Tibial nerve (tissue), 4 donors: ENCODE data around the gene SLTM. TPM values are rescaled to one million over a fixed set of nuclear protein-coding genes. Genes with fewer than 3 reads are reported as not detected.
A peak's percentile ranks its signal among the peaks of the same experiment; 100 is the strongest.
"Not testable (repeated sequence)": the region's sequence is repeated elsewhere in the genome, so short reads cannot be mapped to it uniquely, and the experiment has no call there.

Experiments used
- DNase-seq, 2 donors: peaks; one replicate each; pipeline ENCODE4 v3.0.0-alpha.2; 2019; ENCODE audit warnings: low spot score in 2 of 2
- H3K27ac ChIP-seq, 4 donors: fragments of 200-600 bp; sonication (generic) in 3 of 4; one replicate each; pipeline ENCODE4 v1.5.1; 2017 to 2019; ENCODE audit warnings: mild to moderate bottlenecking in 1 of 4
- H3K27me3 ChIP-seq, 2 donors: fragments of 200-600 bp; sonication (generic) in 1 of 2; one replicate each; pipeline versions ENCODE4 v1.5.1 to v1.6.0; 2017 to 2019
- H3K36me3 ChIP-seq, 3 donors: fragments of 200-600 bp; sonication (generic); one replicate each; pipeline ENCODE4 v1.5.1; 2018 to 2019
- H3K4me1 ChIP-seq, 4 donors: fragments of 200-600 bp; sonication (generic) in 3 of 4; one replicate each; pipeline ENCODE4 v1.5.1; 2017 to 2019
- H3K4me3 ChIP-seq, 4 donors: fragments of 200-600 bp; sonication (generic) in 3 of 4; one replicate each; pipeline ENCODE4 v1.5.1; 2017 to 2019; ENCODE audit warnings: mild to moderate bottlenecking in 1 of 4, moderate library complexity in 1 of 4
- H3K9me3 ChIP-seq, 4 donors: fragments of 200-600 bp; sonication (generic) in 3 of 4; one replicate each; pipeline ENCODE4 v1.5.1; 2017 to 2019
- CTCF ChIP-seq, 5 experiments: fragments of 200-600 bp in 3 of 5; fragments of 450-650 bp in 2 of 5; sonication (generic) in 3 of 5; IDR thresholded peaks; one replicate each; pipeline ENCODE4 v1.5.1; 2016 to 2019; ENCODE audit warnings: antibody characterized with exemption in 5 of 5, mild to moderate bottlenecking in 3 of 5, moderate library complexity in 2 of 5
- EP300 ChIP-seq, 2 donors: sonication (generic); formaldehyde crosslinking; IDR thresholded peaks; one replicate each; pipeline ENCODE4 v1.6.1; 2017; ENCODE audit warnings: antibody characterized with exemption in 2 of 2, mild to moderate bottlenecking in 1 of 2
- POLR2A ChIP-seq, 2 donors: fragments of 450-650 bp; IDR thresholded peaks; one replicate each; pipeline ENCODE4 v1.6.1; 2017; ENCODE audit warnings: antibody characterized with exemption in 2 of 2, mild to moderate bottlenecking in 2 of 2, moderate library complexity in 2 of 2
- WGBS, 2 donors: methylation state at CpG; one replicate each; pipeline ENCODE4 v1.1.5; 2018; 5-methylcytosine and 5-hydroxymethylcytosine counted together
- small RNA-seq: library from RNA; depleted of rRNA; stranded (forward); fragments of <200 nt; gene quantifications from one replicate; pipeline ENCODE3, GENCODE V24; 2016
- total RNA-seq, 4 donors: library from RNA; depleted of rRNA; stranded (reverse); fragments of >200 nt; gene quantifications; one replicate each; pipeline ENCODE4 v1.1.0, GENCODE V29; 2016

Gene SLTM
- total RNA-seq, 4 donors from 2014 or later, result 87.9 to 126 (median 115) TPM

GRCh38 chr15:58839485-58839884, 94.0 kb downstream of the SLTM start:
- H3K4me3 ChIP-seq, result no peak overlapping the region
- H3K36me3 ChIP-seq, result peaks cover 0 to 28% (median 0%) of the 10 kb centered on the region in 3 donors
- DNase-seq, result no peak
- WGBS, 2 donors, result 90 to 96% methylated on average over 1 of the region's 1 CpG
- no peaks in the 10 kb centered on the region for H3K4me1 ChIP-seq
- H3K9me3 ChIP-seq, result no peaks in the 10 kb centered on the region
- TF ChIP-seq POLR2A (IDR thresholded peaks at IDR 0.05) (no peak), CTCF (IDR thresholded peaks at IDR 0.05) (peak in 2 of 5 experiments; percentile 11 to 18)
- no peak overlapping the region for H3K27ac ChIP-seq
- H3K27me3 ChIP-seq, result no peaks in the 10 kb centered on the region

GRCh38 chr15:58833681-58834426, 99.6 kb downstream of the SLTM start:
- not testable (repeated sequence) for H3K9me3 ChIP-seq, H3K27me3 ChIP-seq, DNase-seq, H3K4me3 ChIP-seq
- peaks cover 0 to 13% (median 2%) of the 10 kb centered on the region in 4 donors for H3K4me1 ChIP-seq
- 30 to 46% methylated on average over 9 of the region's 9 CpGs for WGBS, 2 donors
- H3K27ac ChIP-seq, result peak overlapping the region in 2 of 4 donors; percentile 9 to 15
- peaks cover 0 to 26% (median 0%) of the 10 kb centered on the region in 3 donors for H3K36me3 ChIP-seq

GRCh38 chr15:58830556-58830955, 102.9 kb downstream of the SLTM start:
- no peak for DNase-seq
- Histone ChIP-seq H3K4me1 (peaks cover 0 to 13% (median 2%) of the 10 kb centered on the region in 4 donors), H3K27me3 (no peaks in the 10 kb centered on the region), H3K36me3 (peaks cover 0 to 34% (median 0%) of the 10 kb centered on the region in 3 donors), H3K9me3 (no peaks in the 10 kb centered on the region), H3K4me3 (no peak overlapping the region), H3K27ac (peak overlapping the region in 3 of 4 donors; percentile 30 to 70 (median 63))
- 52 to 66% methylated on average over 2 of the region's 2 CpGs for WGBS, 2 donors
- TF ChIP-seq CTCF (IDR thresholded peaks at IDR 0.05) (no peak), POLR2A (IDR thresholded peaks at IDR 0.05) (no peak), EP300 (IDR thresholded peaks at IDR 0.05) (peak in 1 of 2 donors; percentile 47)

Small RNAs within 50 kb of the gene (small RNA-seq; reads per million reads assigned to genes)
- not detected for gene ZNF444P1

Other genes with a start within 250 kb of the SLTM start
- gene ADAM10, start 184.0 kb downstream of the SLTM start, total RNA-seq, result 100 to 1,000 TPM in 2 of 4 donors, 10 to 100 TPM in 2; 64.8 to 132 (median 94.3) TPM
- 10 to 100 TPM; 26.1 to 47.4 (median 39.9) TPM for gene MINDY2, start 162.4 kb downstream of the SLTM start, total RNA-seq
- gene RNF111, start 54.0 kb upstream of the SLTM start, total RNA-seq, result 10 to 100 TPM; 18.8 to 30.3 (median 20.6) TPM
- gene CCNB2, start 171.5 kb upstream of the SLTM start, total RNA-seq, result 1 to 10 TPM in 2 of 4 donors, under 1 TPM in 1, not detected in 1; 0.44 to 1.2 (median 1.2) TPM